Adrenal gland (tissue), 12 donors: ENCODE measurements around the gene KPNA1. TPM values are rescaled to one million over a fixed set of nuclear protein-coding genes. Genes with fewer than 3 reads are reported as not detected.

Experiments used
- DNase-seq, 7 donors: peaks; one replicate each; pipeline ENCODE4 v3.0.0-alpha.2; 2019 to 2020
- H3K27ac ChIP-seq, 5 donors: fragments of 200-600 bp; sonication (generic) in 4 of 5; 1 replicate in 3 of 5; 2 replicates in 2 of 5; pipeline versions ENCODE4 v1.5.1 to v1.8.0; 2016 to 2020; ENCODE audit warnings: mild to moderate bottlenecking in 1 of 5
- H3K27me3 ChIP-seq: fragments of 200-600 bp; 2 replicates; pipeline ENCODE4 v1.8.0; 2021
- H3K36me3 ChIP-seq, 2 donors: fragments of 200-600 bp; replicated peaks in 1 of 2; 1 replicate in 1 of 2; 2 replicates in 1 of 2; pipeline versions ENCODE4 v1.5.1 to v1.8.0; 2018 to 2022
- H3K4me1 ChIP-seq, 2 donors: fragments of 200-600 bp; replicated peaks in 1 of 2; 1 replicate in 1 of 2; 2 replicates in 1 of 2; pipeline versions ENCODE4 v1.5.1 to v1.8.0; 2018 to 2021
- H3K4me3 ChIP-seq, 4 donors: fragments of 200-600 bp; sonication (generic) in 3 of 4; one replicate each; pipeline ENCODE4 v1.5.1; 2016 to 2018
- H3K9me3 ChIP-seq, 3 donors: fragments of 200-600 bp; sonication (generic) in 1 of 3; replicated peaks in 1 of 3; 1 replicate in 2 of 3; 2 replicates in 1 of 3; pipeline versions ENCODE4 v1.5.1 to v1.8.0; 2016 to 2021
- POLR2A ChIP-seq, 2 donors: fragments of 450-650 bp; IDR thresholded peaks; one replicate each; pipeline ENCODE4 v1.6.1; 2017; ENCODE audit warnings: antibody characterized with exemption in 2 of 2, mild to moderate bottlenecking in 2 of 2, moderate library complexity in 1 of 2
- WGBS, 4 donors: extraction: QIAGEN DNeasy Blood & Tissue Kit in 2 of 4; methylation state at CpG; one replicate each; pipeline versions ENCODE4 v1.1.5 to v1.1.7; 2013 to 2017; 5-methylcytosine and 5-hydroxymethylcytosine counted together
- intact Hi-C, 2 donors: fragments of 100-400 bp; cut with DNase I; formaldehyde crosslinking; loops; one replicate each; pipeline versions ENCODE4 v1.14.1 to v1.15.0; 2022 to 2023
- polyA plus RNA-seq, 3 donors: library from polyadenylated mRNA; stranded (reverse); fragments of 200-250 nt in 2 of 3; fragments of 350-450 nt in 1 of 3; fragmentation: Illumina TruSeq in 1 of 3; extraction: RNeasy Lipid Tissue Mini Kit (QIAGEN cat#74804) in 1 of 3; gene quantifications; one replicate each; pipeline ENCODE4 v1.2.3, GENCODE V29; 2013 to 2014
- total RNA-seq, 9 donors: library from RNA; depleted of rRNA in 4 of 9; stranded (reverse); fragments of >200 nt in 4 of 9; fragments of 120-200 nt in 1 of 9; fragmentation: NEBNext Ultra II Directional in 1 of 9; extraction: Animal tissue kit (Norgen Biotek cat#: 25700) in 1 of 9; gene quantifications; one replicate each; pipeline versions ENCODE4 v1.1.0 to v1.2.4, GENCODE V29; 2013 to 2023
- TF ChIP-seq, protein P1 (sequence below), 6 experiments: fragments of 450-650 bp in 4 of 6; fragments of 200-600 bp in 2 of 6; sonication (generic) in 1 of 6; IDR thresholded peaks; 1 replicate in 5 of 6; 2 replicates in 1 of 6; pipeline versions ENCODE4 v1.5.1 to v1.8.0; 2016 to 2021; ENCODE audit warnings: antibody characterized with exemption in 6 of 6, mild to moderate bottlenecking in 2 of 6, moderate library complexity in 1 of 6
- donor health status: healthy with polysubstance abuse.
- donor health status: Bipolar disorder and iron deficiency.
- donor health status: DM: yes; HTN: yes; CAD: no.
- donor health status: DM: no; HTN: no; CAD: no.
- donor health status: DM: no; HTN: no; CAD: no.
- donor health status: DM: yes; HTN: yes; CAD: no.

Gene KPNA1
- total and polyA plus RNA-seq, 12 donors: 12.1 to 164 (median 44.0) TPM

DNA sequence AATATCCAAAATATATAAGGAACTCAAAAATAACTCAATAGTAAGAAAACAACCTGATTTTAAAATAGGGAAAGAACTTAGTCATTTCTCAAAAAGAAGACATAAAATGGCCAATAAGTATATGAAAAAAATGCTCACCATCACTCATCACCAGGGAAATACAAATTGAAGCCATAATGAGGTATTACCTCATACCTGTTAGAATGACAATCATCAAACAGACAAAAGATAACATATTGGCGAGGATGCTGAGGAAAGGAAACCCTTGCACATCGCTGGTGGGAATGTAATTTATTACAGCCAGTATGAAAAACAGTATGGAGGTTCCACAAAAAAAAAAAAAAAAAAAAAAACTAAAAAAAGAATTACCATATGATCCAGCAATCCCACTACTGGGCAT, 38.2 kb downstream of the KPNA1 start:
- Histone ChIP-seq H3K4me1 (peaks cover 0 to 8% of the 10 kb centered on the region in 2 donors), H3K27ac (no peak overlapping the region), H3K9me3 (no peaks in the 10 kb centered on the region), H3K36me3 (no peaks in the 10 kb centered on the region), H3K4me3 (no peak overlapping the region), H3K27me3 (no peaks in the 10 kb centered on the region)
- 76 to 94% (median 87%) methylated on average over 2 of the region's 2 CpGs for WGBS, 4 donors
- TF ChIP-seq, protein P1, sequence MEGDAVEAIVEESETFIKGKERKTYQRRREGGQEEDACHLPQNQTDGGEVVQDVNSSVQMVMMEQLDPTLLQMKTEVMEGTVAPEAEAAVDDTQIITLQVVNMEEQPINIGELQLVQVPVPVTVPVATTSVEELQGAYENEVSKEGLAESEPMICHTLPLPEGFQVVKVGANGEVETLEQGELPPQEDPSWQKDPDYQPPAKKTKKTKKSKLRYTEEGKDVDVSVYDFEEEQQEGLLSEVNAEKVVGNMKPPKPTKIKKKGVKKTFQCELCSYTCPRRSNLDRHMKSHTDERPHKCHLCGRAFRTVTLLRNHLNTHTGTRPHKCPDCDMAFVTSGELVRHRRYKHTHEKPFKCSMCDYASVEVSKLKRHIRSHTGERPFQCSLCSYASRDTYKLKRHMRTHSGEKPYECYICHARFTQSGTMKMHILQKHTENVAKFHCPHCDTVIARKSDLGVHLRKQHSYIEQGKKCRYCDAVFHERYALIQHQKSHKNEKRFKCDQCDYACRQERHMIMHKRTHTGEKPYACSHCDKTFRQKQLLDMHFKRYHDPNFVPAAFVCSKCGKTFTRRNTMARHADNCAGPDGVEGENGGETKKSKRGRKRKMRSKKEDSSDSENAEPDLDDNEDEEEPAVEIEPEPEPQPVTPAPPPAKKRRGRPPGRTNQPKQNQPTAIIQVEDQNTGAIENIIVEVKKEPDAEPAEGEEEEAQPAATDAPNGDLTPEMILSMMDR (IDR thresholded peaks at IDR 0.05): no peak
- TF ChIP-seq POLR2A (IDR thresholded peaks at IDR 0.05): no peak
- DNase-seq: no peak
- intact Hi-C loops: no loop called here

DNA sequence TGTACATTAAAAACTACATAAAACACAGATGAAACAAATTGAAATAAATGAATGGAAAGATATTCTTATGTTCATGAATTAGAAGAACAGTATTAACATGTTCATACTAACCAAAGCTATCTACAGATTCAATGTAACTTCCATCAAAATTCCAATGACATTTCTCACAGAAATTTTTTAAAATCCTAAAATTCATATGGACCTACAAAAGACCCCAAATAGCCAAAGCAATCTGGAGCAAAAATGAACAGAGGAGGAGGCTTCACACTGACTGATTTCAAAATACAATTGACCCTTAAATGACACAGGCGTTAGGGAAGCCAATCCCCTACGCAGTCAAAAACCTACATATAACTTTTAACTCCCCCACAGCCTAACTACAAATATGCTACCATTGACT, 39.4 kb downstream of the KPNA1 start:
- no peak for DNase-seq

DNA sequence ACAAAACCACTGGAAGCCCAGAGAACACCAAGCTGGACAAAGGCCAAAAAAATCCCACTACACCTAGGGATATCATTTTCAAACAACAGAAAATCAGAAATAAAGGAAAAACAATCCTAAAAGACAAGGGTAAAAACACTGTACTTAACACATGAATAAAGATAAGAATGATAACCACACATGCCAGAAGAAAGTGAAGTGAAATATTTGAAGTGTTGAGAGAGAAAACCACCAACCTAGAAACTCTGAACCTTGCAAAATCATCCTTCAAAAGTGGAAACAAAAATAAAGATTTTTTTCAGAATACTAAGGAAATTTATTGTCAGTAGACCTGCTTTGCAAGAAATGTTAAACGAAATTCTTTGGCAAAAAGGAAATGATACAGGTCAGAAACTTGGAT, 45.1 kb downstream of the KPNA1 start:
- WGBS, 4 donors: 47 to 54% (median 50%) methylated on average over 1 of the region's 1 CpG

More for the DNA sequence above, 39.4 kb downstream of the KPNA1 start:
- Histone ChIP-seq H3K27ac (no peak overlapping the region), H3K27me3 (no peaks in the 10 kb centered on the region), H3K4me1 (peaks cover 0 to 14% of the 10 kb centered on the region in 2 donors), H3K4me3 (no peak overlapping the region), H3K36me3 (no peaks in the 10 kb centered on the region), H3K9me3 (no peaks in the 10 kb centered on the region)
- 93 to 100% (median 96%) methylated on average over 2 of the region's 2 CpGs for WGBS, 4 donors
- intact Hi-C loops: no loop called here
- TF ChIP-seq, protein P1 (IDR thresholded peaks at IDR 0.05): no peak
- TF ChIP-seq POLR2A (IDR thresholded peaks at IDR 0.05): no peak

DNA sequence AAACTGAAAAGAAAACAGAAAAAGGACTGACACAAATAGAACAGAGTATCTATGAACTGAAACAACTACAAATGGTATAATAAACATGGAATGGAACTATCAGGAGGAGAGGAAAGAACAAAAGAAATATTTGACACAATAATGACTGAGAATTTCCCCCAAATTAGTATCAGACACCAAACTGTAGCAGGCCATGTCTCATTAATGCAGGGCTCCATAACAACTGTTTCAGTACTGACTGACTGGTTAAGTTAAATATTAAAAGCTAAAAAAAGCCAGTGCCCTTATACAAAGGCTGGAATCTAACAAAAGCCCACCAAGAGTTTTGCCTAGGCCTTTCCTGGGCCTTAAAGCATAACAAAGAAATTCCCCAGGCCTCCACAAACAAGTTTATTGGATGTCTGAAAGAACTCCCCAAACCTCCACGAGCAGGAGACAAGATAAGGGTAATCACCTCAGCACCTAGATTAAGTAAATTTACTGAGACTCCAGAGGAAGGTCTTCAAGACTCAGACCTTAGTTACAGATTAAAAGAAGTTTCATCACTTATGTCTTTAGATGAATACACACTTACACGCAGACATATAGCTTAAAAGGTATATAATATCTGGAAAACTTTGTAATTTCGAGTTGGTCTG, 45.7 kb downstream of the KPNA1 start:
- intact Hi-C loops: no loop called here
- H3K27me3 ChIP-seq: no peaks in the 10 kb centered on the region

More for the DNA sequence above, 45.1 kb downstream of the KPNA1 start:
- Histone ChIP-seq H3K4me1 (peaks cover 0 to 20% of the 10 kb centered on the region in 2 donors), H3K36me3 (no peaks in the 10 kb centered on the region), H3K27me3 (no peaks in the 10 kb centered on the region), H3K27ac (no peak overlapping the region), H3K9me3 (no peaks in the 10 kb centered on the region), H3K4me3 (no peak overlapping the region)
- no peak for DNase-seq
- intact Hi-C loops: no loop called here
- TF ChIP-seq, protein P1 (IDR thresholded peaks at IDR 0.05): no peak
- no peak for TF ChIP-seq POLR2A (IDR thresholded peaks at IDR 0.05)

More for the DNA sequence above, 45.7 kb downstream of the KPNA1 start:
- TF ChIP-seq, protein P1 (IDR thresholded peaks at IDR 0.05): no peak
- no peak for TF ChIP-seq POLR2A (IDR thresholded peaks at IDR 0.05)
- no peak overlapping the region for H3K27ac ChIP-seq
- DNase-seq: no peak
- no peak overlapping the region for H3K4me3 ChIP-seq
- peaks cover 0 to 26% of the 10 kb centered on the region in 2 donors for H3K4me1 ChIP-seq
- no peaks in the 10 kb centered on the region for H3K9me3 ChIP-seq
- 87 to 90% (median 88%) methylated on average over 3 of the region's 3 CpGs for WGBS, 4 donors
- no peaks in the 10 kb centered on the region for H3K36me3 ChIP-seq
